ENCODE results near the gene PHC2. TPM values are rescaled to one million over a fixed set of nuclear protein-coding genes. Genes with fewer than 3 reads are reported as not detected.
A peak's percentile ranks its signal among the peaks of the same experiment; 100 is the strongest.

The PHC2 gene
- total RNA-seq, 1 donor from 2014 or later, result 105 TPM

DNA sequence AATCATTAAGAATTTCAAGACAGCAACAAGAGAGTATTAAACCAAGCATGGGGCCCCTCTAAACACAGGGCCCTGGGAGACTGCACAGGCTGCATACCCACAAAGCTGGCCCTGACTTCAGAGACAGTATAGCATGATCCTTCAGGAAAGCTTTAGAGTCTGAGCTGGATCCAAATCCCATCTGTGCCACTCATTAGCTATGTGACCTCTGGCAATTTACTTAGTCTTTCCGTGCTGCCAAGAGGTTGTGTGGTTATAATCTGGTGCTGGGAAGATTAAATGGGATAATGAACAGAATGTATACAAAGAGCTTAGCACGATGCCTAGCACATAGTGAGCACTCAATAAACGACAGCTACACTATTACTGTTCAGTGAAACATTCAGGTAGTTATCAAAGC lies 4.0 kb downstream of the PHC2 start:
- TF ChIP-seq CTCF (IDR thresholded peaks at IDR 0.05; ENCODE audit: borderline replicate concordance), result no peak
- H3K4me3 ChIP-seq, result peak overlapping the region; percentile 85
- H3K4me1 ChIP-seq, result peaks cover 51% of the 10 kb centered on the region
- DNase-seq, result no peak
- peaks cover 7% of the 10 kb centered on the region for H3K36me3 ChIP-seq
- intact Hi-C loops (cut with micrococcal nuclease), result no loop called here
- H3K27ac ChIP-seq (replicated peaks), result peak overlapping the region; percentile 91
- no peaks in the 10 kb centered on the region for H3K27me3 ChIP-seq (ENCODE audit: low read depth)
- no peaks in the 10 kb centered on the region for H3K9me3 ChIP-seq (replicated peaks)

DNA sequence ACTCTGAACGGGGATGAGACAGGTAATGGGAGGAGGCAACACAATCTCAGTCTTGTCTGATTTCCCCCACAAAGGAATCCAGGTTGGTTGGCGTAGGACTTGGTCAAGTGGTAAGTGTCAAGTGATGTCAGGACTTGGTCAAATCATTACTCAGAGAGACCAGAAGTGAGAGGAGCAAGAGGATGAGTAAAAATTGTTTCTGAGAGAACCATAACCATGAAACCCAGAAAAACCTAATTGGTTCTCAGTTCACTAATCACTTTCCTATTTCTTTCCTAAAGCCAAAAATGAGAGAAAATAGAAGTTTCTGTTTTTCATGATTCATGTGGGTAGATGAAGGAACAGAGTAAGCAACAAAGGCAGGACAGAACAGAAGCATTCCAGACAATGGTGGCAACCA lies 5.0 kb downstream of the PHC2 start:
- Histone ChIP-seq H3K27ac (replicated peaks) (no peak overlapping the region), H3K9me3 (replicated peaks) (no peaks in the 10 kb centered on the region), H3K4me3 (no peak overlapping the region), H3K36me3 (peaks cover 7% of the 10 kb centered on the region), H3K4me1 (peaks cover 61% of the 10 kb centered on the region), H3K27me3 (ENCODE audit: low read depth) (no peaks in the 10 kb centered on the region)
- DNase-seq, result no peak
- intact Hi-C loops (cut with micrococcal nuclease), result no loop called here
- TF ChIP-seq CTCF (IDR thresholded peaks at IDR 0.05; ENCODE audit: borderline replicate concordance), result no peak

DNA sequence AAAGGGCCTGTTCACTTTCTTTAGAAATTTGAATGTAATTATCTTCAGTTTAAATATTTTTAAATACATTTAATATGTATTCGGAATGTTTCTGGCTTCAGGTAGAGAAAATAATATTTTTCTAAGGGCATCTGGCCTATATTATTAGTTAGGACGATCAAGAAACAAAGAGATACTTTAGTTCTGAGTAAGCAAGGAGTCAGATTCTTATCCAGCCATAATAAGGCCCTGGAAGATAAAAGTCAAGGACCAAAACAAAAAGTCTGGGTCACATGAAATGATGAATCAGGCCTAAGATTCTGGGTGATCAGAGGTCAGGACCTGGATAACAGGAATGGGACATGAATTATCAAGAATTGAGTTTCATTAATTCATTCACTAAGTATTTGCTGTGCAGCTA lies 6.3 kb downstream of the PHC2 start:
- peaks cover 55% of the 10 kb centered on the region for H3K4me1 ChIP-seq
- H3K36me3 ChIP-seq, result peaks cover 7% of the 10 kb centered on the region
- intact Hi-C loops (cut with micrococcal nuclease), result no loop called here
- no peaks in the 10 kb centered on the region for H3K9me3 ChIP-seq (replicated peaks)
- H3K27ac ChIP-seq (replicated peaks), result no peak overlapping the region
- TF ChIP-seq CTCF (IDR thresholded peaks at IDR 0.05; ENCODE audit: borderline replicate concordance), result no peak
- no peak overlapping the region for H3K4me3 ChIP-seq
- H3K27me3 ChIP-seq (ENCODE audit: low read depth), result no peaks in the 10 kb centered on the region
- DNase-seq, result no peak

DNA sequence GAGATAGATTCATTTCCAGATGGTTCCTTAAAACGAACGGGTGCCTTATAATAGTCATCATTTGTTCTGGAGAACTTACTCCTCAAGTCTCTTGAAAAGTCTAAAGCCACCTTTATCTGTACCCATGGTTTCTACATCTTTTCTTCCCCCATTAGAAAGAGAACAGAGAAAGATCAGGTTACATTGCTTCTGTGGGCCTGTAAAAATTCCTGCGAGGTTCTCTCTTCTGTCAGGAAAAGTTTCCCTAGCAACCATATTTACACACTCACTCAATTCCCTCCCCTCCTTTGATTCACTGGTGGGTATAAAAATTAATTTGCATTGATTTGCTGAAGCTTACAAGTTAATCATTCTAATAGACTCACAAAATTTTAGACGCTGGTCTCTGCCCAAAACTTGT lies 6.7 kb downstream of the PHC2 start:
- Histone ChIP-seq H3K4me3 (no peak overlapping the region), H3K27me3 (ENCODE audit: low read depth) (no peaks in the 10 kb centered on the region), H3K9me3 (replicated peaks) (peaks cover under 1% of the 10 kb centered on the region), H3K36me3 (peaks cover 7% of the 10 kb centered on the region), H3K27ac (replicated peaks) (no peak overlapping the region), H3K4me1 (peaks cover 51% of the 10 kb centered on the region)
- intact Hi-C loops (cut with micrococcal nuclease), result no loop called here
- DNase-seq, result no peak
- TF ChIP-seq CTCF (IDR thresholded peaks at IDR 0.05; ENCODE audit: borderline replicate concordance), result no peak

- Histone ChIP-seq H3K27ac (replicated peaks) (peak overlapping the region; percentile 9), H3K4me3 (no peak overlapping the region), H3K4me1 (peaks cover 23% of the 10 kb centered on the region), H3K9me3 (replicated peaks) (peaks cover 31% of the 10 kb centered on the region), H3K36me3 (peaks cover 7% of the 10 kb centered on the region), H3K27me3 (ENCODE audit: low read depth) (no peaks in the 10 kb centered on the region)
- no peak for TF ChIP-seq CTCF (IDR thresholded peaks at IDR 0.05; ENCODE audit: borderline replicate concordance)
- intact Hi-C loops (cut with micrococcal nuclease), result no loop called here
- no peak for DNase-seq
Observed at GRCh38 chr1:33420870-33421775, 9.8 kb downstream of the PHC2 start.

Measured in left ventricle myocardium inferior (tissue), 1 donor.